GM23338 (cell line): ENCODE measurements around the gene C17orf100. TPM values are rescaled to one million over a fixed set of nuclear protein-coding genes. Genes with fewer than 3 reads are reported as not detected.

Experiments
- CREB1 ChIP-seq: fragments of 250-450 bp; sonication (Bioruptor Pico); IDR thresholded peaks from 2 replicates; pipeline ENCODE4 v1.5.0; 2020; ENCODE audit warnings: low read depth, mild to moderate bottlenecking, moderate library complexity
- CTCF ChIP-seq, 2 experiments: fragments of 200-600 bp in 1 of 2; sonication (generic) in 1 of 2; conservative IDR thresholded peaks; 2 replicates each; pipeline versions ENCODE4 v1.5.1 to v1.6.1; 2016 to 2017; ENCODE audit warnings: antibody characterized with exemption in 2 of 2, low read depth in 2 of 2, mild to moderate bottlenecking in 2 of 2, moderate library complexity in 1 of 2
- EZH2 ChIP-seq: fragments of 200-600 bp; sonication (generic); IDR thresholded peaks from one replicate; pipeline ENCODE4 v1.8.0; 2017; ENCODE audit warnings: antibody characterized with exemption, mild to moderate bottlenecking, low read depth; ENCODE audit not compliant: unreplicated experiment
- EZH2phosphoT487 ChIP-seq: fragments of 200-600 bp; sonication (generic); IDR thresholded peaks from one replicate; pipeline ENCODE4 v1.8.1; 2018; ENCODE audit warnings: antibody characterized with exemption; ENCODE audit not compliant: unreplicated experiment
- REST ChIP-seq: IDR thresholded peaks from one replicate; pipeline ENCODE4 v1.6.1; 2018; ENCODE audit warnings: antibody characterized with exemption; ENCODE audit not compliant: unreplicated experiment
- polyA plus RNA-seq: library from polyadenylated mRNA; unstranded; fragments of >200 nt; fragmentation: Nextera tagmentation; extraction: Ambion mirVana; gene quantifications from 2 replicates; pipeline ENCODE4 v1.2.1, GENCODE V29; 2016
- total RNA-seq: library from RNA; depleted of rRNA; stranded (reverse); fragments of >200 nt; shearing (Covaris generic); gene quantifications from 2 replicates; pipeline ENCODE4 v1.2.3, GENCODE V29; 2014
- TF ChIP-seq, protein P1 (sequence below): fragments of 250-450 bp; sonication (Bioruptor Pico); IDR thresholded peaks from 2 replicates; pipeline ENCODE4 v1.5.0; 2020; ENCODE audit warnings: mild to moderate bottlenecking, moderate library complexity

Gene C17orf100
- total and polyA plus RNA-seq, 2 experiments from 2014 or later, result 2.7 to 3.9 TPM

DNA sequence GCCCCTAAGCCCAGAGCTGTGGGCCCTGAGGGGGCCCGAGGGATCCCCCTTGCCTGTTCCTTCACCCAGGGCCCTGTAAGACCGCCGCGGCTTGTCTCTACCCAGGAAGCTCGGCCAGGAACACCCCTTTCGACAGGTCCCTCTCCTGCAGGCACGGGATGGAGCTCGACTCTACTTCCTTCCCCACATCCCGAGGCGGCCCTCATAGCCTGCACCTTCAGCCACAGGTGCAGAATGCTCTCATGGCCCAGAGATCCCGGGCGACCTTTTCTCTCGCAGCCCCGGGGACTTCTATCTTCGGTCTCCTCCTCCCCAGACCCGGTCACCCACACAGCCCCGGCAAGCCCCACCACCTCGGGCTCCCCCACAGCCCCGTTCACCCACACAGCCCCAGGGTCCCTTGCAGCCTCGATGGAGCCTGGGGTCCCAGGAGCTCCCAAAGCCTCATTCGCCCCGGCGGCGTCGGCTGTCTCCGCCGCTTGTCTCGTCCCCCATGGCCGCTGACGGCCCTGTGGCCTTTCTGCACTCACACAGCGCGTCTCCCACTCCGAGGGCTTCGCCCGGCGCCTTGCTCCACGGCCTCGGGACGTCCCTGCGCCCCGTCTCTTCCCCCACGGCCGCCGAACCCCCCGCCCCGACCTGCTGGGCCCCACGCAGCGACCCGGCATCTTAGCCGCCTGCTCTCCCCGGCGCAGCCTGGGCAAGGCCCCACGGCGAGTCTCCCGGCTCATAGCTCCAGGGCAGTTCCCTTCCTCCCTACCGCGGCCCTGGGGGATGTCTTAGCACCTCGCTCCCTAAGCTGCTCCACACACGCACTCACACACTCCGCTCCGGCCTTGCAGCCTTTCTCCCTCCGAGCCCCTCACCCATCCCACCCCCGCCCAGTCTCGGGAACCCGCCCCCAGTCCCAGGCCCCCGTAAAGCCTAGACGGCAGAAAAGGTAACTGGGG is 11.7 kb upstream of the C17orf100 start (continued):
- TF ChIP-seq, protein P1, sequence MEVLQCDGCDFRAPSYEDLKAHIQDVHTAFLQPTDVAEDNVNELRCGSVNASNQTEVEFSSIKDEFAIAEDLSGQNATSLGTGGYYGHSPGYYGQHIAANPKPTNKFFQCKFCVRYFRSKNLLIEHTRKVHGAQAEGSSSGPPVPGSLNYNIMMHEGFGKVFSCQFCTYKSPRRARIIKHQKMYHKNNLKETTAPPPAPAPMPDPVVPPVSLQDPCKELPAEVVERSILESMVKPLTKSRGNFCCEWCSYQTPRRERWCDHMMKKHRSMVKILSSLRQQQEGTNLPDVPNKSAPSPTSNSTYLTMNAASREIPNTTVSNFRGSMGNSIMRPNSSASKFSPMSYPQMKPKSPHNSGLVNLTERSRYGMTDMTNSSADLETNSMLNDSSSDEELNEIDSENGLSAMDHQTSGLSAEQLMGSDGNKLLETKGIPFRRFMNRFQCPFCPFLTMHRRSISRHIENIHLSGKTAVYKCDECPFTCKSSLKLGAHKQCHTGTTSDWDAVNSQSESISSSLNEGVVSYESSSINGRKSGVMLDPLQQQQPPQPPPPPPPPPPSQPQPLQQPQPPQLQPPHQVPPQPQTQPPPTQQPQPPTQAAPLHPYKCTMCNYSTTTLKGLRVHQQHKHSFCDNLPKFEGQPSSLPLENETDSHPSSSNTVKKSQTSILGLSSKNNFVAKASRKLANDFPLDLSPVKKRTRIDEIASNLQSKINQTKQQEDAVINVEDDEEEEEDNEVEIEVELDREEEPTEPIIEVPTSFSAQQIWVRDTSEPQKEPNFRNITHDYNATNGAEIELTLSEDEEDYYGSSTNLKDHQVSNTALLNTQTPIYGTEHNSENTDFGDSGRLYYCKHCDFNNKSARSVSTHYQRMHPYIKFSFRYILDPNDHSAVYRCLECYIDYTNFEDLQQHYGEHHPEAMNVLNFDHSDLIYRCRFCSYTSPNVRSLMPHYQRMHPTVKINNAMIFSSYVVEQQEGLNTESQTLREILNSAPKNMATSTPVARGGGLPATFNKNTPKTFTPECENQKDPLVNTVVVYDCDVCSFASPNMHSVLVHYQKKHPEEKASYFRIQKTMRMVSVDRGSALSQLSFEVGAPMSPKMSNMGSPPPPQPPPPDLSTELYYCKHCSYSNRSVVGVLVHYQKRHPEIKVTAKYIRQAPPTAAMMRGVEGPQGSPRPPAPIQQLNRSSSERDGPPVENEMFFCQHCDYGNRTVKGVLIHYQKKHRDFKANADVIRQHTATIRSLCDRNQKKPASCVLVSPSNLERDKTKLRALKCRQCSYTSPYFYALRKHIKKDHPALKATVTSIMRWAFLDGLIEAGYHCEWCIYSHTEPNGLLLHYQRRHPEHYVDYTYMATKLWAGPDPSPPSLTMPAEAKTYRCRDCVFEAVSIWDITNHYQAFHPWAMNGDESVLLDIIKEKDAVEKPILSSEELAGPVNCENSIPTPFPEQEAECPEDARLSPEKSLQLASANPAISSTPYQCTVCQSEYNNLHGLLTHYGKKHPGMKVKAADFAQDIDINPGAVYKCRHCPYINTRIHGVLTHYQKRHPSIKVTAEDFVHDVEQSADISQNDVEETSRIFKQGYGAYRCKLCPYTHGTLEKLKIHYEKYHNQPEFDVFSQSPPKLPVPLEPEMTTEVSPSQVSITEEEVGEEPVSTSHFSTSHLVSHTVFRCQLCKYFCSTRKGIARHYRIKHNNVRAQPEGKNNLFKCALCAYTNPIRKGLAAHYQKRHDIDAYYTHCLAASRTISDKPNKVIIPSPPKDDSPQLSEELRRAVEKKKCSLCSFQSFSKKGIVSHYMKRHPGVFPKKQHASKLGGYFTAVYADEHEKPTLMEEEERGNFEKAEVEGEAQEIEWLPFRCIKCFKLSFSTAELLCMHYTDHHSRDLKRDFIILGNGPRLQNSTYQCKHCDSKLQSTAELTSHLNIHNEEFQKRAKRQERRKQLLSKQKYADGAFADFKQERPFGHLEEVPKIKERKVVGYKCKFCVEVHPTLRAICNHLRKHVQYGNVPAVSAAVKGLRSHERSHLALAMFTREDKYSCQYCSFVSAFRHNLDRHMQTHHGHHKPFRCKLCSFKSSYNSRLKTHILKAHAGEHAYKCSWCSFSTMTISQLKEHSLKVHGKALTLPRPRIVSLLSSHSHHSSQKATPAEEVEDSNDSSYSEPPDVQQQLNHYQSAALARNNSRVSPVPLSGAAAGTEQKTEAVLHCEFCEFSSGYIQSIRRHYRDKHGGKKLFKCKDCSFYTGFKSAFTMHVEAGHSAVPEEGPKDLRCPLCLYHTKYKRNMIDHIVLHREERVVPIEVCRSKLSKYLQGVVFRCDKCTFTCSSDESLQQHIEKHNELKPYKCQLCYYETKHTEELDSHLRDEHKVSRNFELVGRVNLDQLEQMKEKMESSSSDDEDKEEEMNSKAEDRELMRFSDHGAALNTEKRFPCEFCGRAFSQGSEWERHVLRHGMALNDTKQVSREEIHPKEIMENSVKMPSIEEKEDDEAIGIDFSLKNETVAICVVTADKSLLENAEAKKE (CRISPR knock-in tag), result no peak
- TF ChIP-seq REST, result no peak
- TF ChIP-seq CREB1 (CRISPR knock-in tag), result no peak
- TF ChIP-seq EZH2phosphoT487, result no peak
- no peak for TF ChIP-seq EZH2
- TF ChIP-seq CTCF (conservative IDR thresholded peaks at IDR 0.05; ENCODE audit: low read depth in 2 of 2), result no peak
